ENCODE data around the gene LAMA2. TPM values are rescaled to one million over a fixed set of nuclear protein-coding genes. Genes with fewer than 3 reads are reported as not detected.
A peak's percentile ranks its signal among the peaks of the same experiment; 100 is the strongest.

Gene LAMA2
- 100 to 1,000 TPM in 3 of 4 donors, 10 to 100 TPM in 1; 97.3 to 509 (median 200) TPM for total RNA-seq

GRCh38 chr6:128882991-128883611 is at the start of gene LAMA2:
Gene LAMA2 (plus strand): TSS chr6:128883138. CDS start chr6:128883246, 108 bp downstream.
- DNase-seq (ENCODE audit: low spot score): peak; percentile 23
- no peak for TF ChIP-seq CTCF (IDR thresholded peaks at IDR 0.05)
- peak; percentile 89 for ATAC-seq (ENCODE audit: low FRiP score)

DNA sequence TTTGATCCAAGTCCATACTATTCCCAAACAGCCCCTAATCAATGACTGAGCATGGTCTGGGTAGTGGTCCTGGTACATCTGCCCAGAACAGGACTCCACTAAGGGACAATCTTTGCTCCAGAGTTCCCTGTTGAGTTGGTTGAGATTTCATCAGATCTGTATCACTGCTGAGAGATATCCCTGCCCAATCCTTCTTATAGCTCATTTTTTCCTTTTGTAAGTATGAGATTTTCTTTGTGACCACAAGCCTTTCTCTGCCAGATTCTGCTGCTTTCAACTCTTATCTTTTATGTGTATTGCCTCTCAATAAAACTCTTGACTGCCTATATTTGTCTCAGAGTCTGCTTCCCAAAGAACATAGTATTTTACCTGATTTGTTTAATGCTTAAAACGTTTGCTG is 46.2 kb upstream of the LAMA2 start:
- TF ChIP-seq CTCF (IDR thresholded peaks at IDR 0.05): no peak
- no peak for DNase-seq (ENCODE audit: low spot score)
- ATAC-seq (ENCODE audit: low FRiP score): no peak

DNA sequence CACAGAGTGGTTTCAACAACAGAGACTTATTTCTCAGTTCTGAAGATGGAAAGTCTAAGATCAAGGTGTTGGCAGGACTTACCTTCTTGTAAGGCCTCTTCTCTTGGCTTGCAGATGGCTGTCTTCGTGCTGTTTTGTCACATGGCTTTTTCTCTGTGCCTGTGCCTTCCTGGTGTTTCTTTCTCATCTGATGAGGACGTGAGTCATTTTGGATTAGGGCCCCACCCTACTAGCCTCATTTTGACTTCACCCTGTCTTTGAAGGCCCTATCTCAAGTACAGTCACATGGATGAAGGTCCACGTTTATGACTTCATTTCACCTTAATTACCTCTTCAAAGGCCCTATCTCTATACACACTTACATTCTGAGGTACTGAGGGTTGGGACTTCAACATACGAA is 41.4 kb upstream of the LAMA2 start:
- no peak for ATAC-seq (ENCODE audit: low FRiP score)

GRCh38 chr6:128844598-128844997 is 38.3 kb upstream of the LAMA2 start:
- DNase-seq (ENCODE audit: low spot score) (no peak), ATAC-seq (ENCODE audit: low FRiP score) (no peak)
- no peak for TF ChIP-seq CTCF (IDR thresholded peaks at IDR 0.05)

More for the DNA sequence above, 41.4 kb upstream of the LAMA2 start:
- no peak for DNase-seq (ENCODE audit: low spot score)
- no peak for TF ChIP-seq CTCF (IDR thresholded peaks at IDR 0.05)

- DNase-seq (ENCODE audit: low spot score): no peak
- ATAC-seq (ENCODE audit: low FRiP score): no peak
Measured at GRCh38 chr6:128847431-128848210, 35.3 kb upstream of the LAMA2 start.

DNA sequence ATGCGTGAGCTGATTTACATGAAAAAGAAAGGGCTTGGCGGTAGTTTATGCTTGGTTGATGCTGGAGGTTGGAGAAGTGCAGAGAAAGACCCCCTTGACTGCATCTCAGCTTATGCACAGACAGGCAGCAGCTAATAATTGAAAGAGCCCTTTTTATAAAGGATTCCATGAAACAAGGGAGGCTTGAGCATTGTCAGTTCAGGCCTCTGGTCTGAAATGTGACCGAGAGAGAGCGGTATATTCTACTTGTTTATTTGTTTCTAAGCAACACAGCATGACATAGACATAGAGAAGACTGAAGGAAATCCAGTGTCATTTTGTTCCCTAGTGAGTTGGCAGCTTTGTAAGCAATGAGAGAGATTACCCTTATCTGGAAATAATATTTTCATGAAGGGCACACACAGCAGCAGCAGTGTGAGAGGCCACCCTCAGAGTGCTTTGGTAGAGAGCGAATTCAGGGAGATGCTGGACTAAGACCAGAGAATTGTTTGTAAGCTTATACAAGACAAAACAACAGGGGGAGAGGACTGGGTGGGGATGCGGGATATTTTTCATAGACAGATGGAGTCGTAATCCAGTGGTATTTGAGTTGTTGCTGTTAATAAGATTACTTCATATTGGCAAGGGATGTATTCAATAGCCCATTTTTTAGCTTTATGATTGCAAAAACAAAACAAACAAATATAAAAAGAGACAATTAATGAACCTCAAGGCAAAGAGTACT is 34.6 kb upstream of the LAMA2 start:
- DNase-seq (ENCODE audit: low spot score): no peak
- no peak for TF ChIP-seq CTCF (IDR thresholded peaks at IDR 0.05)
- ATAC-seq (ENCODE audit: low FRiP score): no peak

More at GRCh38 chr6:128847431-128848210, 35.3 kb upstream of the LAMA2 start:
- TF ChIP-seq CTCF (IDR thresholded peaks at IDR 0.05): no peak

Data from omental fat pad (tissue), 4 donors.